Coronary artery (tissue), 2 donors: ENCODE results near the gene MASTL.

Experiments
- DNase-seq: peaks from one replicate; pipeline ENCODE4 v3.0.0-alpha.2; 2017; ENCODE audit warnings: low spot score
- H3K27ac ChIP-seq, 2 donors: fragments of 200-600 bp; sonication (generic); one replicate each; pipeline ENCODE4 v1.5.1; 2016 to 2019
- H3K4me3 ChIP-seq: fragments of 200-600 bp; sonication (generic); 2 replicates; pipeline ENCODE4 v1.5.1; 2016; ENCODE audit warnings: mild to moderate bottlenecking, moderate library complexity
- CTCF ChIP-seq: fragments of 200-600 bp; sonication (generic); IDR thresholded peaks from one replicate; pipeline ENCODE4 v1.5.1; 2019; ENCODE audit warnings: antibody characterized with exemption

The MASTL gene

GRCh38 chr10:27188259-27188658, 33.1 kb downstream of the MASTL start:
- Histone ChIP-seq H3K4me3 (no peak overlapping the region), H3K27ac (no peak overlapping the region)
- no peak for DNase-seq
- no peak for TF ChIP-seq CTCF

- no peak overlapping the region for H3K27ac ChIP-seq
- H3K4me3 ChIP-seq = no peak overlapping the region
- TF ChIP-seq CTCF = no peak
- DNase-seq = no peak
These were observed 33.7 kb downstream of the MASTL start for GRCh38 chr10:27188897-27189296.

- H3K27ac ChIP-seq = no peak overlapping the region
- TF ChIP-seq CTCF = no peak
- DNase-seq = no peak
- no peak overlapping the region for H3K4me3 ChIP-seq
These were observed 35.4 kb downstream of the MASTL start for GRCh38 chr10:27190508-27190907.

GRCh38 chr10:27192284-27192683, 37.1 kb downstream of the MASTL start:
- TF ChIP-seq CTCF = no peak
- H3K4me3 ChIP-seq = no peak overlapping the region
- no peak for DNase-seq
- H3K27ac ChIP-seq = no peak overlapping the region

- no peak overlapping the region for H3K4me3 ChIP-seq
- no peak for TF ChIP-seq CTCF
- H3K27ac ChIP-seq = no peak overlapping the region
- no peak for DNase-seq
These were observed 42.9 kb downstream of the MASTL start for GRCh38 chr10:27197980-27198620.

- no peak for DNase-seq
- H3K4me3 ChIP-seq = no peak overlapping the region
- TF ChIP-seq CTCF = no peak
- H3K27ac ChIP-seq = no peak overlapping the region
These were observed 48.7 kb downstream of the MASTL start for GRCh38 chr10:27203806-27204205.

- DNase-seq = no peak
- TF ChIP-seq CTCF = no peak
- Histone ChIP-seq H3K4me3 (no peak overlapping the region), H3K27ac (no peak overlapping the region)
These were observed 52.2 kb downstream of the MASTL start for GRCh38 chr10:27207350-27207749.
